DND-41 (cell line): ENCODE data around the gene GALNT5.

Experiments
- EZH2 ChIP-seq: IDR thresholded peaks from 3 replicates; pipeline ENCODE4 v1.6.1; 2012; ENCODE audit warnings: borderline replicate concordance, low read depth, mild to moderate bottlenecking, moderate library complexity, low read length, inconsistent platforms; ENCODE audit not compliant: severe bottlenecking
- TF ChIP-seq, protein P1 (sequence below): IDR thresholded peaks from 2 replicates; pipeline ENCODE4 v1.5.1; 2012; ENCODE audit warnings: borderline replicate concordance, low read length, moderate library complexity, mild to moderate bottlenecking; ENCODE audit not compliant: poor library complexity, severe bottlenecking; ENCODE audit errors: extremely low read depth

DNA sequence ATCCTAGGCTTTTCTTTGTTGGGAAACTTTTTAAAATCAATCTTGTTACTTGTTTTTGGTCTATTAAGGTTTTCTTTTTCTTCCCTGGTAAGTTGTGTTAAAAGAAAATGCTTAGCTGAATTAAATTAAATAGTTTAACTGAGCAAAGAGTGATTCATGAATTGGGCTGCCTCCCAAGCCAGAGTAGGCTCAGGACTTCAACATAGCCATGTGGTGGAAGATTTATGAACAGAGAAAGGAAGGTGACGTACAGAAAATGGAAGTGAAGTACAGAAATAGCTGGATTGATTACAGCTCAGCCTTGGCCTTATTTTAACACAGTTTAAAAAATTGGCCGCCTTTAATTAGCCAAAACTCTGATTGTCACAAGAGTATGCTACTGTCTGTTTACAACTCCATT, 27.9 kb upstream of the GALNT5 start:
- TF ChIP-seq, protein P1, sequence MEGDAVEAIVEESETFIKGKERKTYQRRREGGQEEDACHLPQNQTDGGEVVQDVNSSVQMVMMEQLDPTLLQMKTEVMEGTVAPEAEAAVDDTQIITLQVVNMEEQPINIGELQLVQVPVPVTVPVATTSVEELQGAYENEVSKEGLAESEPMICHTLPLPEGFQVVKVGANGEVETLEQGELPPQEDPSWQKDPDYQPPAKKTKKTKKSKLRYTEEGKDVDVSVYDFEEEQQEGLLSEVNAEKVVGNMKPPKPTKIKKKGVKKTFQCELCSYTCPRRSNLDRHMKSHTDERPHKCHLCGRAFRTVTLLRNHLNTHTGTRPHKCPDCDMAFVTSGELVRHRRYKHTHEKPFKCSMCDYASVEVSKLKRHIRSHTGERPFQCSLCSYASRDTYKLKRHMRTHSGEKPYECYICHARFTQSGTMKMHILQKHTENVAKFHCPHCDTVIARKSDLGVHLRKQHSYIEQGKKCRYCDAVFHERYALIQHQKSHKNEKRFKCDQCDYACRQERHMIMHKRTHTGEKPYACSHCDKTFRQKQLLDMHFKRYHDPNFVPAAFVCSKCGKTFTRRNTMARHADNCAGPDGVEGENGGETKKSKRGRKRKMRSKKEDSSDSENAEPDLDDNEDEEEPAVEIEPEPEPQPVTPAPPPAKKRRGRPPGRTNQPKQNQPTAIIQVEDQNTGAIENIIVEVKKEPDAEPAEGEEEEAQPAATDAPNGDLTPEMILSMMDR: no peak
- TF ChIP-seq EZH2: no peak
